Midbrain (tissue), 1 donor: ENCODE measurements around the gene GRM4.

Source experiments
- DNase-seq: peaks from one replicate; lab custom pipeline; 2025; lab: John Stamatoyannopoulos, UW

The GRM4 gene

DNA sequence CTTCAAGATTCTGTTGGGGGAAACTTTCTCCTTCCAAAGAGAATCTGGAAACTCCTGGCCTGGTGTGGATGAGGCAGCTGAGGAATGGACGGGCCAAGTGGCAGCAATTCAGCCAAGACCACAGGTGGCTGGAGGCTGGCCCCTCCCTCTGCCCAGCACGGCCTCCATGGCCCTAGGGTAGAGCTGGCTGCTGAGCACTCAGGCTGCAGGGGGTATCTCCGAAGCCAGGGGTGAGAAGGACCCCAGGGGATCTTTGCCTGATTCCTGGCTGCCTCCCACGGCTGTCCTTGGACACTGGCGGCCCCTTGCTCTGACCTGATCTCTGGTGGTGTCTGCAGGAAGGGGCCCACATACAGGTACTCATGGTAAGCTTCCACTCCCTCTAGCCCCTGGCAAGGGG, 39.0 kb downstream of the GRM4 start:
- DNase-seq, result no peak

DNA sequence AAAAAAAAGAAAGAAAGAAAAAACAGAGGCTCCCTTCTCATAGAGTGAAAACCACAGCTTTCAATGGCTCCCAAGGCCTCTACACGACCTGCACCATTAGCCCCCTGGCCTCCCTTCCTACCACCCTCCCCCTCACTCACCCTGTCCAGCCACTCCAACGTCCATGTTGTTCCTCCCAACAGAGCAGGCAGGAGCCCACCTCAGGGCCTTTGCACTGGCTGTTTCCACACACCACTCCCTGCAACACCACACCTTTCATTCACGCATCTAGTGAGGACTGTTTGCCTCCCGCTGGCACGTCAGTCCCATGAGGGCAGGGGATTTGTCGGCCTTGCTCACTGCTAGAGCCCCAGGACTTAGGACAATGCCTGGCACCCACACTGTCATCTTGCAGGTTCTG, 39.5 kb downstream of the GRM4 start:
- DNase-seq, result no peak

DNA sequence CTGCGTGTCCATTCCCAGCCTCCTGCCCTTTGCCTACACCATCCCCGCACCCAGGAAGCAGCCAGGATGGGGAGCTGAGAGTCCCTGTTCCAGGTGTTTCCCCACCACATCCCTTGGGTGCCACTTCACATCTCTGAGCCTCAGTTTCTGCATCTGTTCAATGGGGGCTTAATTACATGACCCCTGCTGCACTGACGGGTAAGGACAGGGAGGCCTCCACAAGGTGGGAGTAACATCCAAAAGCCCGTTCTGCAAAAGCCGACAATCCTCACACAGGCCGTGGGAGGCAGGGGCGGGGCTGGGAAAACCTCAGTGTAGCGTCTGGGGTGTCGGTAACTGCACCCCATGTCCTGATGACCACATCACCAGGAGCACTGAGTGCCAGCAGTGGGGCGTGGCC, 41.3 kb downstream of the GRM4 start:
- no peak for DNase-seq

DNA sequence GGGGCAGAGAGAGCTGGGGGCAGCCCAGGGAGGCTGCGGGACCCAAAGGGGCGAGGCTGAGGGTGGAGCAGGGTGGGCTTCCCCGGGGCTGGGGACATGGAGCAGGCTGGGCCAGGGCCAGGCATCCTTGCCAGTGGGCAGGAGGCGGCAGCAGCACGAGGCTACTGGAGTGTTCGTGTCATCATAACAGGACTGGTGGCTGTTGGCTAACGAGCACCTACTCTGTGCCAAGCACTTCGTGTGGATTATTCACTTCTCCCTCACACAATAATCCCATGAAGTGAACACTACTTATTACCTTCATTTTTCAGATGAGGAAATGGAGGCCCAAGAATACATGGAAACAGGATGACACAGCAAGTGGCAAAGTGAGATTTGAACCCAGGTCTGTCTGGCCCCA, 41.7 kb downstream of the GRM4 start:
- DNase-seq, result no peak

DNA sequence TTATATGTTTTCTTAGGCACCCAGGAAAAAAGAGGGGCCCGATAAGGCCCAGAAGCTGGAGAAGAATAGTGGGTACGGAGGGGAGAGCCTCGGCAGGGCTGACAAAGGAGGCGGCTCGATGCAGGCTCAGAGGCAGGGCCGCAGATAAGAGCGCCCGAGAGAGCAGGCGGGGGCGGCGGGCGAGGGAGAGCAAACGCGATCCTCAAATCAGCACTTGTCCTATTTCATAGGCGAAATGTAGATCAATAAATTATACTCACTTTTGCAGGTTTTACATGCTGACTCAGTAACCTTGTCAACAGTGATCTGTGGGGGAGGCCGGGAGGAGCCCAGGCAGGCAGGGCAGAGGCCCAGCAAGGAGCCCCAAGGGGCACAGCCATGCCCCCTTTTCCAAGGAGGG, 42.6 kb downstream of the GRM4 start:
- no peak for DNase-seq

DNA sequence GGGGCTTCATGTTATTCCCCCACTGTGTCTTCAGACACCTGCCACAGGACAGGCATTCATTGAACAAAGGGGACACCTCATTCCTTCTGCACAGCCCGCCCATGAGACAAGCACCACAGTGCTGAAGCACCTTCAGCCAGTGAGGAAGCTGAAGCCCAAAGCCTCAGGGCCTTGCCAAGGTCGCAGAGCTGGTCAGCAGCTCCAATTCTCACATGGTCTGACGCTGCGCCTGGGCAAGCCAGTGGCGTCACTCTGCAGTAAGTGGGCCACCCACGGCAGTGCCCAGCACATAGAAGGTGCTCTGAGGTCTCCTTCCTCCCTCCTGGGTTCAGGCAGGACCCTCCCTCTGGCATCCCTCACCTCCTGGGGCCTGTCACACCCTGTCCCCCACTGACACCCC, 43.2 kb downstream of the GRM4 start:
- DNase-seq, result no peak

DNA sequence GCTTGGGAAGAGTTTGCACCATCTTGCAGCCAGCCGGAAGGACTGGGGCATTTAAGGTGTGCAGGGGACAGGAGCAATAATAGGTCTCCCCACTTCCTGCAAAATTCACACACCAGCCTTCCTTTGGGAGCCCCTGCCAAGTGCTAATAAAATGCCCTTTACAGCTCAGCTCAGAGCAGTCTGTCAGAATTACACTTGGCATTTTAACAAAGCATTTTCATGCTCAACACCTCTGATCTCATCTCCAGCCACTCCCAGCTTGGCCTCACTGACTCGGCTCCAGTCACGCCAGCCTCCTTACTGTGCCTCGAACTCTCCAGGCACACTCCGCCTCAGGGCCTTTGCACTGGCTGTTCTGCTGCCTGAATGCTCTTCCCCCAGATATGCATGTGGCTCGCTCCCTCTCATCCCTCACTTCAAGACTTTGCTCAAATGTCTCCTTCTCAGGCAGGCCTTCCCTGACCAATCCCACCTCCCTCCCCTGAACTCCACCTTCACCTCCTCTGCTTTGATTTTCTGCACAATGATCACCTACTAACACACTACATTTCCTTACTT, 43.7 kb downstream of the GRM4 start:
- no peak for DNase-seq

DNA sequence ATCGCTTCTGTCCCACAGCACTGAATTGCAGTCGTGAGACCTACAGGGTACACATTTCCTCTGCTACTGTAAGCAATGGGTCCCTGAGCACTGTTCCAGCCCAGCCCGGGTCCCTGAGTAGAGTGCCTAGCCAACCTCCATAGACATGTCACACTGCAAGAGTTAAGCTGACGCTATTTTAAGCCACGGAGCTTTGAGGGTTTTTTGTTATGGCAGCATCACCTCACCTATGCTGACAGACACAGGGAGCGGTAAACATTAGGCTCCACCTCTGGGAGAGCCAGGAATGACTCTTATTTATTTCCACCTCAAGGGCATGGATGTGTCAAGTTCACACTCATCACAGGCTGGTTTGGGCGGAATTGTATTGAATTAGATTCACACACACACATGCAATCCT, 45.1 kb downstream of the GRM4 start:
- DNase-seq, result no peak

DNA sequence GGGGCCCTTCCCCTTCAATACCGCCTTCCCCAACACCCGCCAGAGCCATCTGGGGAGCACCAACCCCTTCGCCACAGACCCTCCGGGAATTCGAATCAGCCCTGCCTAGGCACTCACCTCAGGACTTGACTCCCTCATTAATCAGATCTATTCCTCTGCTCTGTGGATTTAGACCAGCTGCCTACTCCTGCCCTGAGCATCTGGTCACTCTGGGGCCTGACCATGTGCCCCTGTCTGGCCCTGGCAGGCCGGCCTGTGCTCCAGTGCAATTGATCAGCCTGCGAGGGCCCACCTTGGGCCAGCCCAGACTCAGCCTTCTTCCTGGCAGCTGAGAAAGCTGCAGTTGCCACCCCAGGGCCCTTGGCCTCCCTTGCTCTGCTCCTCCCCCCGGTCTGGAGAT, 46.0 kb downstream of the GRM4 start:
- DNase-seq, result no peak

DNA sequence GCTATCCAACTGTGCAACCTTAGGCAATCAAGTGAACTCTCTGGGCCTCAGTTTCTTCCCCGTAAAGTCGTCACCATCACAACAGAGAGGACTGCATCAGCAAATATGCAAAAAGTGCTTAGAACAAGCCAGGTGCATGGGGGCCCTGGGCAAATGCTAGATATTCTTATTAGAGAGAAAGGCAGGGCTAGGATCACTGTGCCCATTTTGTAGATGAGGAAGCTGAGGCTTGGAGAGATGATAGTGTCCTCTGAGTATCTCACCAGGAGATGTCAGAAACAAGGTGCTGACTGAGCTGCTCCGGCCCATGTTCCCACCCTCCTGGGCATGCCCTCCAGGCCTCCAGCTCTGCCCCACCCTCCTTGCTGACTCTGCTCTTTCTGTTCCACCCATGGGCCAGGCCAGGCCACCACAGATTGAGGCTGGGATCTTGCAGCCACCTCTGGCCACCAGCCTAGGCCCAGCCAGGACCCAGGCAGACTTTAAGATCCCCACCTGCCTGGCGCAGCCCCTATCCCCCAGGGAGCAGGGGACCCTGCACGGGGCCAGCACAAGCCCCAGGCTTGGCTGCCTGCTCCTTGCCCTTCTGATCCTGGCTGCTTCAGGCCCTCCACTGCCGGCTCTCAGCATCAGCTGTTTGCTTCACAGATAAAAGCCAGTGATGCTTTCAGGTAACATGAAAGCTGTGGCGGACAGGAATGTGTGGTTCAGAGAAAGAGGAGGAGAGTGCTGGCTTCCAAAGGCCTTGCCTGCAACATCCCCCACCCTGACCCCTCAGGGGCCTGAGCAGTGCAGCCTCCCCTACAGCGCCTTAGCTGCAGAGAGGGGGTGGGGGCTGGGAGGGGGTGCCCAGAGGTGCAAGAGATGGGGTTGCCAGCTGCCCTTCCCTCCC, 47.6 kb downstream of the GRM4 start:
- no peak for DNase-seq

DNA sequence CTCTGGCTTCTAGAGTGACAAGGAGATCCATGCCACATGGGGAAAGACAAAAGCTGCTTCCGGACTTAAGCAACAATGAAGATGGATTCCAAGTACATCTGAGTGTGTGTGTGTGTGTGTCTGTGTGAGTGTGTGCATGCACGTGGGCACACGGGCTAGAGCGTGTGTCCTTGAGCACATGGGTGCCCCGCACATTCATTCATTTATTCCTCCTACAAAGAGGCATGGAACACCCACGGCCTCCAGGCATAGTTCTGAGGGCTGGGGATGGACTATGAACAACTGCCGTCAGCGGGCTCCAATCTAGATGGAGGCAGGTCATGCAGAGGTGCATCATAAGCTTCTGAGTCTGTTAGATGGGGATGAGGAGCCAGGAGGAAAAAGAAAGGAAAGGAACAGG, 49.1 kb downstream of the GRM4 start:
- no peak for DNase-seq

DNA sequence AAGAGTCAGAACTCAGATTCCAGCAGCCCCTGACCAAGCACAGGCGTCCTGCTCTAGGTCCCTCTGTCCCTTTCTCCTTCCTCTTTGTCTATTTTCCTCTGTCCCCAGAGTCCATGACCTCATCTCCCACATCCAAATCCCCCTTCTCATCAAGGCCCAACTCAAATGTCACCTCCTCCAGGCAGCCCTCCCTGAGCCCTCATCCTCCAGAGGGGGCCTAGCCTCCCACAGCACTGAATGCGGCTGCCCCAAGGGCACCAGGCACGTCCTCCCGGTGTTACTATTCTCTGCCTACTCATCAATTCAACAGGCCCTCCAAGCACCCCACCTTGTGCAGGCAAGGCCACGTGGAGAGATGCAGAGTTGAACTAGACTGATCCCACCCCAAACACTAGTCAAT, 49.7 kb downstream of the GRM4 start:
- DNase-seq, result no peak

DNA sequence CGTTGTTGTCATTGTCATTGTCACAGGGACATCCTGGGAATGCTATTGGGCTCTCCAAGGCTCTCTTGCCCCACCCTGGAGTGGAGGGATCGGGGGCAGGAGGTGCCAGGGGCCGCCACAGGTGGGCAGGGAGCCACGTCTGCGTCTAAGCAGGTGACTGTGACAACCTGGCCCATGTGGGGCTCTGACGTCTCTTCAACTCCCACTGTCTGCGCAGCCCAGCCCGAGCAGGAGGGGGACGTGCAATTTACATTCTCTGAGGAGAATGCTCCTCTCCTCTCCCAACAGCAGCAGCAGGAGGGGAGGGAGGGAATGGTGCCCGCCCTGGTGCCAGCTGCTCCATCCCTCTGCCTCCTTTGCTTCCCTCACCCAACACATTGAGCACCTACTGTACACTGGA, 50.1 kb downstream of the GRM4 start:
- DNase-seq, result no peak

DNA sequence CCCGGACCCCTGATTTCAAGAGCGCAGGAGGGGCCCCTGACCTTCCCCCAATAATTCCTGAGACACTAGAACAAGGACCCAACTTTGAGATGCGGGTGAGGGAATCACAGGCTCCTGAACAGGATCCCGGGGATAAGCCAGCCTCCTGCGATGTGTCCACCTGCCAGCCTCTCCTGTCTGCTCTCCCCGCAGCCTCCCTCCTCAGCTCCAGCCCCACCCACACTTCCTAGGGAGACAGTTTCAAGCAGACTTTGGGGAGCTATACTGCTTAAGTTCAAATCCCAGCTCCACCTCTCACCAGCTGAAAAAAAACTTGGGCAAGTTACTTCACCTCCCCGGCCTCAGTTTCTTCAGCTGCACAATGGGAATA, 50.8 kb downstream of the GRM4 start:
- DNase-seq, result no peak

DNA sequence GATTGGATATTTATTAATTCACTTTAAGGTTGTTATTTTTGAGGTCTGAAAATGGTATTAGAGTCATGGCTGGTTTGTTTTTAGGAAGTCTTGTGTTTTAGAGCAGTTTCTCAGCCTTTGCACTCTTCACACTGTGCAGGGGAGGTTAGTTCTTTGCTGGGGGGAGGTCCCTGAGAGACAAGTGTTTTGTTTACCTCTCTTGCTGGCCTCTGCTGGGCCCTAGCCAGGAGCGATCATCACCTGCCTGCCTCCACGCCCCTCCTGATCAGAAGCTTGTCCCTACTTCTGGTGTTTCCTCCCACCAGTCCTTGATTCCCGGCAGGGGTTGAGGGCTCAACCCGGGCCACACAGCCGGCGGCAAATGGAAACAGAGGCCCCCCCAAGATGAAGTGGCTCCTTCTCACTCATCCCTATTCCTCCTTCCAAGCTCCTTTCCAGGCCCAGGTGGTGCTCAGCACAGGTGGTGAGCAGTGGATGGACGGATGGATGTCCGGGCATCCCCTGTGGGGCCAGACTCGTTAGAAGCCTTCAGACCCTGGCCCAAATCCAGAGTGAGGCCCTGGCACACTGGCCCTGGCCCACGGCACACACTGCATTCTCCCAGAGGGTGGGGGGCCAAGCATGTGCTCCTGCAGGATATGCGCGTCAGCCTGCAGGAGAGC, 51.3 kb downstream of the GRM4 start:
- no peak for DNase-seq

DNA sequence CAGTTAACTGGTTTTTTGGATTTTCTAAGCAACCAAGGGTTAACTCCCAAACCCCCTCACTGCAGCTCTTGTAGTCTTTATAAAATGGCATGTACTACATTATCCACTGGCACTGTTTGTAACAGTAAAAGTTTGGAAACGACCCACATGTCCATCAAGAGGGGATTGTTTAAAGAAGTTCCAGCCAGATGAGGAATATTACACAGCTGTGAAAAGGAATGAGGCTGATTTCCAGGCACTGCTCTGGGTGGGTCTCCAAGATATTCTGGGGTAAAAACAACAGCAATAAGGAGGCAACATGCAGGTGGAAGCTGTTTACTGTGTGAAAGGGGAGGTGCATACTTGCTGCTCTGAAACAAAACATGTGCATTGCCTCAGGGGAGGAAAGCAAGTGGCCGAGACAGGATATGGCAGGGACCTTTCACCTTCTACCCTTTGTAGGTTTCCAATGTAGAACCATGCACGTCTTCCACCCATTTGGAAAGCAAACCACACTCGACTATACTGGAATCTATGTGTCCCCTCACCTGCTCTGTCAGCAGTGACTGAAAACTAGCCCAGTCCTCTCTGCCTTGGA, 51.9 kb downstream of the GRM4 start:
- DNase-seq, result no peak

DNA sequence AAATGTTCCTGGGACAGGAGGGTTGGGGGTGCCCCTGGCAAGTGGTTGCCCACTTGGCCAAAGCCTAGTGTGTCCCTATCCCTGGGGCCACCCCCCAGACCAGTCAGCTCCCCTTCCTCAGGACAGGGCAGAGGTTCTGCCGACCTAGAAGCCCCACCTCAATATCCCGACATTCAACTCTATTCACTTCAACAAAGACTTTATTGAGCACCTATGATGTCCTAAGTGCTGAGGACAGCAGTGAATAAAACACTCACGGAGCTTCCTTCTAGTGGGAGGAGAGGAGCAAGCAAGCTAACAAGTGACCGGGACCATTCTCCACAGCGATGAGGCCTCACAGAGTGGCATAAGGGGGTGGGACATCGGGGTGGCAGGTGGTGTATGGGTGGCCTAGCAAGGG, 52.7 kb downstream of the GRM4 start:
- DNase-seq, result no peak

DNA sequence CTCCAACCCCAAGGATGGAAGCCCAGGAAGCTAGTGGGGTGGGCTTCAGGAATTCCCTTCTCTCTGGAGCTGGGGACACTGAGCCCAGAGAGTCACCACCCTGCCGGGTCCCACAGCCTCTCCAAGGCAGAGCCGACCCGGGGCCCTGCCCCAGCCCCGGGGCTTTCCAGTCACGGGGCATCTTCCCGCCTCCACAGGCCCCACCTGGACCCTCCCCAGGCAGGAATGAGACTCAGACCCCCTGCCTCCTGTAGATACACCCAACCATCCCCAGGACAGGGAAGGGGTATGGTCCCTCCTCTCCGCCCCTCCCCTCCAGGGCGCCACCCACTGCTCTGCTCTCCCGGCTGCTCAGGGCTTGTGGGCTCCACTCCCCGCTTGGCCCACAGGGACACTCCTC, 53.3 kb downstream of the GRM4 start:
- no peak for DNase-seq

DNA sequence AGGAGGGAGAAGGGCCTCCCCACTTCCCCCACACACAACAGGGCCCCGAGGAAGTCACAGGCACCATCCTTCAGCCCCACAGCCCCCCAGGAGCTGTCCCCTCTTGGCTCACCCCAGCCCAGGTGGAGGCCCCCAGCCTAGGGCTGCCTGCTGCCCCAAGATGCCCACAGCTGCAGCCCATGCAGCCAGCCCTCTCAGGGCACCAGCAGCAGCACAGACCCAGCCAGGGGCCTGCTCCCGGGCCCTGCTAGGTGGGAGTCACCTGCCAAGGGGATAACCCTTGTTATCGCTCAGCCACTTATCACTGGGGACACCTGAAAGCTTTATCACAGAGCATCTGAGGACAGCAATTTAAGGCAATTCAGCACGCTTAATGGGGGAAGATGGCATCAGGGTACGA, 55.0 kb downstream of the GRM4 start:
- DNase-seq, result no peak

DNA sequence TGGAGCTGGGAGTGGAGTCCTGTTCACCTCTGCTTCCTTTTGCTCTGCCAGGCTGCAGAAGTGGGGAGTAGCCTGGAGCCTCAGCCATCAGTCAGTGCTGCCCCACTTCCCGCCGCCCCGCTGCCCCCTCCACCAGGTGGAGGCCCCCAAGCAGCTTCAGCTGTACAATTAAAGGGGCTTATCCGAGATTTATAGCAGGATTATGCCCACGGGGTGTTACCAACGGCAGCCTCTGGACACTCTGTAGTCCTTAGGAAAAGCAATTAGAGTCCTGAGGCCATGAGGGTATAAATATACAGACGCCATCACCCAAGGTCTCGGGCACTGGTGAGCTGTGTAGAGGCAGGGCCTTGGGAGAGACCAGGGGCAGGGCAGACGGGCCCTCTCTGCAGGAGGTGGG, 55.4 kb downstream of the GRM4 start:
- DNase-seq, result no peak

DNA sequence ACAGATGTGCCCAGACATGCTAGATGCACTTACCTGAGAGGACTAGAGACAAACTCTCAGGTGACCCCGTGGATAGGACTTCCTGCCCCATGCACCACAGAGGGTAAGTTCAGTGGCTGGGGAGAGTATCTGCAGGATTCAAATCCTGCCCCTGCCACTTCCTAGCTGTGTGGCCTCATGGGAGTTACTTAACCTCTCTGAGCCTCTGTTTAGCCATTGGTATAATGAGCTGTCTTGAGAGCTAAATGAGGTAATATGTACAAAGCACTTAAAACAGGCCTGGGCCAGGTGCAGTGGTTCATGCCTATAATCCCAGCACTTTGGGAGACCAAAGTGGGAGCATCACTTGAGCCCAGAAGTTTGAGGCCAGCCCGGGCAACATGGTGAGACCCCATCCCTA, 59.3 kb downstream of the GRM4 start:
- DNase-seq, result no peak

DNA sequence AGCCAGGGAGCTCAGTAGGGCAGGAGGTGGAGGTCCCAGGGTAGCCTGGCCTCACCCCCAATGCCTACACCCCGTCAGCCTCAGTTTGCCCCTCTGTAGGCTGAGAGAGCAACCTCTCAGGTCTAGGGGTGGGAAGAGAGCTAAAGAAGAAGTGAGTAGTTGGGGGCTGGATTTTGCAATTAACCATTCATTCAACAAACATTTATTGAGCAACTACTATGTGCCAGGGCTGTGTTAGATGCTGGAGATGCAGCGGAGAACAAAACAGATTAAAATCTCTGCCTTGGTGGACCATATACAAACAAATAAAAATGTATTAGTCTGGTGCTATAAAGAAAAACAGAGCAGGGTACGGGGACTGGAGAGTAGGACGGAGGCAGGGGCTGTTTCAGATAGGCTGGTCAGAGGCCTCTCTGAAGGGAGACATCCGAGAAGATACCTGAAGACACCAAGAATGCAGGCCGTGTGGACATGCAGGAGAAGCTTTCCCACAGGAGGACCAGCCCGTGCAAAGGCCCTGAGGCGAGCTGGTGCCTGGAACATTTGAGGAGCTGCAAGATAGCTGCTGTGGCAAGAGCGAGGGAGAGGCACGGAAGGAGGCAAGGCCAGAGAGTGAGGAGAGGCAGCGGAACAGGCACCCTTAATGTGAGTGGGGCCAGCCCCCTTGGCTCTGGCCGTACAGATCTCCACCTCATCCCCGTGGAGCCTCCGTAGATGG, 60.3 kb downstream of the GRM4 start:
- DNase-seq, result no peak
